ENCODE data around the gene LYL1. TPM values are rescaled to one million over a fixed set of nuclear protein-coding genes. Genes with fewer than 3 reads are reported as not detected.

Gene LYL1
- total RNA-seq, 4 donors from 2014 or later: 4.5 to 33.4 (median 16.7) TPM

- no peaks in the 10 kb centered on the region for H3K27me3 ChIP-seq
- no peak overlapping the region for H3K4me3 ChIP-seq
- no peak for TF ChIP-seq EP300 (IDR thresholded peaks at IDR 0.05; ENCODE audit: low read depth)
- no peak overlapping the region for H3K27ac ChIP-seq
- intact Hi-C loops (cut with DNase I; ENCODE audit: low total_unique reads): no loop called here
- peaks cover 0 to 29% (median 7%) of the 10 kb centered on the region in 4 donors for H3K36me3 ChIP-seq
- peaks cover 0 to 3% (median 0%) of the 10 kb centered on the region in 4 donors for H3K4me1 ChIP-seq
- DNase-seq: no peak
- in situ Hi-C loops (cut with MboI; ENCODE audit: low pct_ligation_motif_present in 1 of 4, low pct_unique_long_range_greater_than_20kb in 1 of 4, low sequenced_read_pairs in 3 of 4): no loop called here
- 90 to 93% methylated on average over 8 to 59 of the region's 60 CpGs for WGBS, 2 donors (ENCODE audit: low coverage in 1 of 2)
- no peaks in the 10 kb centered on the region for H3K9me3 ChIP-seq
Measured at GRCh38 chr19:13135068-13136062, 32.7 kb upstream of the LYL1 start.

GRCh38 chr19:13134626-13135025, 32.0 kb upstream of the LYL1 start:
- TF ChIP-seq POLR2AphosphoS5 (IDR thresholded peaks at IDR 0.05): no peak
- no peak for TF ChIP-seq EP300 (IDR thresholded peaks at IDR 0.05; ENCODE audit: low read depth)
- no peak for TF ChIP-seq POLR2A (IDR thresholded peaks at IDR 0.05)
- Histone ChIP-seq H3K36me3 (peaks cover 0 to 29% (median 7%) of the 10 kb centered on the region in 4 donors), H3K4me1 (peaks cover 0 to 3% (median 0%) of the 10 kb centered on the region in 4 donors), H3K27ac (no peak overlapping the region), H3K4me3 (no peak overlapping the region), H3K27me3 (no peaks in the 10 kb centered on the region), H3K9me3 (no peaks in the 10 kb centered on the region)
- in situ Hi-C loops (cut with MboI; ENCODE audit: low pct_ligation_motif_present in 1 of 4, low pct_unique_long_range_greater_than_20kb in 1 of 4, low sequenced_read_pairs in 3 of 4) (no loop called here), intact Hi-C loops (cut with DNase I; ENCODE audit: low total_unique reads) (no loop called here)
- WGBS, 2 donors (ENCODE audit: low coverage in 1 of 2): 94% methylated on average over 3 of the region's 3 CpGs; no CpG with 5 or more reads in 1 of the 2 donors
- no peak for DNase-seq

GRCh38 chr19:13133241-13133870, 30.7 kb upstream of the LYL1 start:
- 78 to 81% methylated on average over 7 to 12 of the region's 12 CpGs for WGBS, 2 donors (ENCODE audit: low coverage in 1 of 2)
- Histone ChIP-seq H3K27ac (no peak overlapping the region), H3K4me1 (peaks cover 0 to 3% (median 0%) of the 10 kb centered on the region in 4 donors), H3K9me3 (no peaks in the 10 kb centered on the region), H3K36me3 (peaks cover 0 to 29% (median 7%) of the 10 kb centered on the region in 4 donors), H3K27me3 (no peaks in the 10 kb centered on the region), H3K4me3 (no peak overlapping the region)
- DNase-seq: no peak
- no peak for TF ChIP-seq EP300 (IDR thresholded peaks at IDR 0.05; ENCODE audit: low read depth)
- TF ChIP-seq CTCF (IDR thresholded peaks at IDR 0.05): no peak
- no peak for TF ChIP-seq POLR2AphosphoS5 (IDR thresholded peaks at IDR 0.05)
- TF ChIP-seq POLR2A (IDR thresholded peaks at IDR 0.05): no peak
- in situ Hi-C loops (cut with MboI; ENCODE audit: low pct_ligation_motif_present in 1 of 4, low pct_unique_long_range_greater_than_20kb in 1 of 4, low sequenced_read_pairs in 3 of 4): no loop called here
- intact Hi-C loops (cut with DNase I; ENCODE audit: low total_unique reads): no loop called here

- Histone ChIP-seq H3K4me1 (peaks cover 0 to 3% (median 0%) of the 10 kb centered on the region in 4 donors), H3K9me3 (no peaks in the 10 kb centered on the region), H3K27ac (no peak overlapping the region), H3K27me3 (no peaks in the 10 kb centered on the region), H3K36me3 (peaks cover 0 to 22% (median 7%) of the 10 kb centered on the region in 4 donors), H3K4me3 (no peak overlapping the region)
- WGBS, 2 donors (ENCODE audit: low coverage in 1 of 2): 81 to 100% methylated on average over 2 to 8 of the region's 8 CpGs
- DNase-seq: no peak
- intact Hi-C loops (cut with DNase I; ENCODE audit: low total_unique reads) (no loop called here), in situ Hi-C loops (cut with MboI; ENCODE audit: low pct_ligation_motif_present in 1 of 4, low pct_unique_long_range_greater_than_20kb in 1 of 4, low sequenced_read_pairs in 3 of 4) (no loop called here)
- TF ChIP-seq CTCF (IDR thresholded peaks at IDR 0.05) (no peak), POLR2AphosphoS5 (IDR thresholded peaks at IDR 0.05) (no peak)
Measured at GRCh38 chr19:13132471-13133180, 30.0 kb upstream of the LYL1 start.

All from transverse colon (tissue), 4 donors.